H54 (cell line): ENCODE measurements around the gene B3GNT9.

Experiments
- DNase-seq: peaks from one replicate; pipeline ENCODE4 v3.0.0; 2011; ENCODE audit warnings: low spot score, mixed read lengths; ENCODE audit not compliant: insufficient read length
- FAIRE-seq: peaks from 3 replicates; lab custom pipeline; 2011; peaks lifted over from hg19 to GRCh38; lab: Jason Lieb, UNC
- POLR2A ChIP-seq: IDR thresholded peaks from 2 replicates; pipeline ENCODE4 v1.6.1; 2011; ENCODE audit warnings: low read depth, mild to moderate bottlenecking, low read length

Gene B3GNT9

DNA sequence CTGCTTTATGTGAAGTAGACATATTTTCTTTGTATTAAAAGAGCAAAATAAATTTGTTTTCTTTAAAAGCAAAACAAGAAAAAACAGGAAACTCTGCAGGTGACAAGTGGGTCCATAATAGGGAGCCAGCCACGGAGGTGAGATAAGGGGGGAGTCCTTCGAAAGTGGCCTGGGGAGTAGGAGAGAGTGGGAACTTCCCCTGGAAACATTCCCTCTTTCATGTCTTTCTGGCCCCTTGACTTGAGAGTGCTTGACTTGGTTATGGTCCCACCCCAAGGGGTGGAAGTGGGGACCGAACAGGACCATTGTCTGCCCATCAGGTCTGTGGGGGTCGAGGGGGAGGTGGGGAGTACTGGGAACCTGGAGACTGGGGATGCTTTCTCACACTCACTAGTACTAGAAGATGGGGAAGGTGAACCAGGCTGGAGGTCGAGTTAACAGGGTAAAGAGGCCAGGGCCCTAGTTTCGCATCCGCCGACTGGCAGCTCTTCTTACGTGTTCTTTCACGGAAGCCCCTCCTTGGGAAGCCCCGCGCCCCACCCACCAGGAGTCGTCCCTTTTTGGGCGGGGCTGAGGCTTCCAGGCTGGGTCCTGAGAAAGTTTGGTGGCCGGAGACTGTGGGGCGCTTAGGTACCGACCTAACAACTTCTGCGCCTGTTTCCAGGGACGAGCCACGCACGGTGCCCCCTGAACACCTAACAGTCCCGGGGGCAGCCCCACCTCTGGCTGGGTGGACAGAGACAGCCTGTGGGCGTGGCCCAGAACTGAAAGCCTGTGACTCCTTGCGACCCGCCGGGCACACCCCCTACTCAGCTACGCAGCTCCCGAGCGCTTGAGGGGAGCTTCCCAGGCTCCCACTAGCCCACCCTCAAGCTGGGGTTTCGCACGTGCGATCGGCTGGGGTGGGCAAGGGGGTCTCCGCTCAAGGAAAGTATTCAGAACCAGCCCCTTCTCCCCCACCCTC lies 8.1 kb upstream of the B3GNT9 start:
- DNase-seq (no peak), FAIRE-seq (no peak)
- TF ChIP-seq POLR2A = no peak

DNA sequence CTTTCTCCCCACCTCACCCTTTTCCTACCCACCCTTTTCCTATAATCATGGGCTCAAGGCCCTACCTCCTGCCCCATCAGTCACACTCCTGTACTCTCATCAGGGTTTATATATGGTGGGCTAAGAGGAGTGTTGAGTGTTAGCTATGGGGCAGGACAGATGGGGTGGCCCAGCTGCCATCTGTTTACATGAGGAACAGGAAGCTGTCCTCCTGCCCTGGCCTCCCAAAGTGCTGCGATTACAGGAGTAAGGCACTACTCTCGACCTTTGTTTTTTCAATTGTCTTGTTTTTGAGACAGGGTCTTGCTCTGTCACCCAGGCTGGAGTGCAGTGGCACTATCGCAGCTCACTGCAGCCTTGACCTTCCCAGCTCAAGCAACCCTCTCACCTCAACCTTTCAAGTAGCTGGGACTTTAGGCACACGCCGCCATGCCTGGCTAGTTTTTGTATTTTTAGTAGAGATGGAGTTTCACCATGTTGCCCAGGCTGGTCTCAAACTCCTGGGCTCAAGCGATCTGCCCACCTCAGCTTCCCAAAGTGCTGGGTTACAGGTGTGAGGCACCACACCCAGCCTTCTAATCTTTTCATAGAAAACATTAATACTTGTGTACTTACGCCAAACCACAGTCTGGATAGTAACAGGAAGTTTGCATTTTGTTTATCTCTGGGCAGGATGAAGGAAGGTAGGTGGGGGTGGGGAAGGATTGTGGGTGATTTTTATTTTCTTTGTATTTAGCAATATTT lies 7.3 kb upstream of the B3GNT9 start:
- no peak for TF ChIP-seq POLR2A
- DNase-seq (no peak), FAIRE-seq (no peak)

DNA sequence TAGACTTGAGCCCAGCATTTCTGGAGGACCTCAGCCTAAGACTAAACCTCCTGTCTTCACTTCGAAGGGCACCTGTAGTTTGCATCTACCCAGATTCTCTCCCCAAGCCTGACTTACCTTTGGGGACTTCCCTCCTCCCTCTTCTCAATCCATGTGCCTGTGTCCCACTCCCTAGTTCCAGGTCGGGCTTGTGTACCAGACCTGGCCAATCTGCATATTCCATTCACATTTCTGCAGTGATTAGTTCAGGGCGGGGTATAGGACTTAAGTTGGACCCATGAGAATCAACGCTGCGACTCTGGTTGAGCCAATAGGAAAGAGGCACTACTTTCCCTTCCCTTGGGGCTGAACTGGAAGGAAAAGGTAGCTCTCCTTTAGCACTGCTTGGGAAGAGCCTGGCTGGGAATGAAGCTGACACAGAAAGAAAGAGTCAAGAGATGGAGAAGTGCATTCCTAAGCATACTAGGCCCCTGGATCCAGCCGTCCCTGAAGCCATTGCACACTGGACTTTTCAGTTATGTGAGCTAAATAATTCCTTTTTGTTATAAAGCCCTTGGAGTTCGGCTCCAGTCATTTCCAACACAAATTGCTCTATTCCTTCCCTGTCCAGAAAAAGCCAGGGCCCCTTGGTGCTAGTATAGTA lies 6.4 kb upstream of the B3GNT9 start:
- FAIRE-seq (no peak), DNase-seq (no peak)
- TF ChIP-seq POLR2A = no peak

DNA sequence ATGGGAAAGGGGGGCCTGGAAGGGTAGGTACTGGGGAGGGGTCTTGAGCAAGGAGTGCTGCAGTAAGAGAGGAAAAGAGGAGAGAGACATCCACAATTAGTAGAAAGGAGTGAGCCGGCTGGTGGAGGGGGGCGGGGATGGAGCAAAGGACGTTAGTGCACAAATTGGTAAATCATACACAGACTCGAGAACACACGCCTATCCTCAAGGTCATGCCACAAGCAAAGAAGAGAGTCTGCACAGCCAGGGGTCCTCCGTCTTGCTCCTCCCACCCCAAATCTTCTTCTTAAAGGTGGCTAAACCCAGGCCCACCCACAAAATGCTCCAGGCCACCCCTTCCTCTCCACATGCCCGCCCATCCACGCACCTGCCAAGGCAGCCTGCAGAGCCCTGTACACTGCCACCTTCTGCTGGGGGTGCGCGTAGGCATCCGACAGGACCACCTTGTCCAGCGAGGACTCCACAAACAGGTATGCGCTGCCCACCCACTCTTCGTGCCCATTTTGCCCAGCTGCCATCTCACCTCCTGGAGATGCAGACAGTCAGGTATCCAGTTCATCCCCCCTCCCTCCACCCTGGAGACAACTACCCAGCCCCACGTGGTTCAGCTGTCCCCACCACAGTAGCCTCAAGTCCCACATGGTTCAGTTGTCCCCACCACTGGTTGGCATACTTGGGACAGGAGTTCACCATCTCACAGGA lies 5.5 kb upstream of the B3GNT9 start:
- no peak for TF ChIP-seq POLR2A
- FAIRE-seq (no peak), DNase-seq (no peak)

DNA sequence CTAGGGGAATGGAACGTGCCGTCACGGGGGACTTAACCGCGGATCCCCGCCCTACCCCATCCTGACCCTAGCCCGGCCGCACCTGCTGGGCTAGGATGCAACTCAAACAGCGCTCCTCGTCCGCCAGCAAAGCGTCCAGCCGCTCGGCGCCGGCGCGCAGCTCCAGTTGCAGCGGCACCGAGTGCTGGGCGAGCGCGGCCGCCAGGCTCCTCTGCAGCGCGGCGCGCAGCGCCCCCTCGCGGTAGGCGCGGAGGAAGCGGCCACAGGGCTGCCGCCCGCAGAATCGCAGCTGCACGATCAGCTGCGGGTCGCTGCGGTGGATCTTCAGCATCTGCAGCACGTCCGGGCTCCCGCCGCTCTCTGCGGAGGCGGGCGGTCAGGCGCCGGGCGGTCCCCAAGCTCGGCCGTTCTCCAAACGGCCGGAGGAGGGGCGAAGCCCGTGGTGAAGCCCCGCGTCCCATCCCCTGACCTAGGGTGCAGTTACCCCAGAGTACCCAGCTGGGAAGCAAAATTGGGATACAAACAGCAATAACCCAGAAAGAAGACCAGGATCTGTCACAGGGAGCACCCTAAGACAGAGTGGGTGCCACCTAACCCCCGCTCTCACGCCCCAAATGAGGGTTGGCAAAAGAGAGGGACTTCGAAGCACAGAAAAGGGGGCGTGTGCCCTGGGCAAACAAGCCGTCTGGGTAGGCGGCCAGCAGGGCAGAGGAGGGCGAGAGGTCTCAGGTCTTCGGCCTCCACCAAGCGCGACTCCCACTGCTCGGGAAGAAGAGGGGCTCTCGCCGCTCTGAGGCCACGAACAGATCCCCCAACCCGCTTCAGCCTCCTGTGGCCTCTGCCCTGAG lies 4.7 kb upstream of the B3GNT9 start:
- no peak for FAIRE-seq
- DNase-seq = peak; percentile 87
- no peak for TF ChIP-seq POLR2A

DNA sequence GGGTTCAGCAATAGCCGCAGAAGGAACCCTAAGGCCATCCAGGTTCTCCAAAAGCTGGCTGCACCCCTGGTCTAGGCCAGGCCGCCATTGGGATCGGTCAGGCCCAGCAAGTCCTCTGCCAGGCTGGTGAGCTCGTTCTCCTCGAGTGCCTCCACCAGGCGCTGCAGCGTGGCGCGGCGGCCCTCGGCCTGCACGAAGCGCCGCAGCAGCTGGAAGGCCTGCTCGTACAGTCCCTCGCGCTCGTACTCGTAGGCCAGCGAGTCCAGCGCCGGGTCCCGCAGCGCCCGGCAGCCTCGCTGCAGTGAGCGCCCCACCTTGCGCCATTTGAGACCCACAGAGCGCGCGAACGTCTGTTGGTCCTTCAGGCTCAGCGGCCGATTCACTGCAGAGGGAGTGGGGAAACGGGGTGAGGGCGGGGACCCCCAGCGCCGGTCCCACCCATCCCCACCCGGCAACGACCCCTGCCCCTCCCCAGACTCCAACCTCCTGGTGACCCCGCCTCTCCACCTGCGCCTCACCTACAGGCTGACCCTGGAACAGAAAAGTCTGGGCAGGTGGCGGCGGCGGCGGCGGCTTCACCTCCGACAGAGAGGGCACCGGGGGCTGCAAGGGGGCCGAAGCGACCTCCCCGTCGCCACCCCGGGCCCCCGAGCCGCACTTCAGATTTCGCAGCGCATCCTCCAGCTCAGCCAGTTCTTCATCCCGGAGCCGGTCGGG lies 3.9 kb upstream of the B3GNT9 start:
- FAIRE-seq = no peak

DNA sequence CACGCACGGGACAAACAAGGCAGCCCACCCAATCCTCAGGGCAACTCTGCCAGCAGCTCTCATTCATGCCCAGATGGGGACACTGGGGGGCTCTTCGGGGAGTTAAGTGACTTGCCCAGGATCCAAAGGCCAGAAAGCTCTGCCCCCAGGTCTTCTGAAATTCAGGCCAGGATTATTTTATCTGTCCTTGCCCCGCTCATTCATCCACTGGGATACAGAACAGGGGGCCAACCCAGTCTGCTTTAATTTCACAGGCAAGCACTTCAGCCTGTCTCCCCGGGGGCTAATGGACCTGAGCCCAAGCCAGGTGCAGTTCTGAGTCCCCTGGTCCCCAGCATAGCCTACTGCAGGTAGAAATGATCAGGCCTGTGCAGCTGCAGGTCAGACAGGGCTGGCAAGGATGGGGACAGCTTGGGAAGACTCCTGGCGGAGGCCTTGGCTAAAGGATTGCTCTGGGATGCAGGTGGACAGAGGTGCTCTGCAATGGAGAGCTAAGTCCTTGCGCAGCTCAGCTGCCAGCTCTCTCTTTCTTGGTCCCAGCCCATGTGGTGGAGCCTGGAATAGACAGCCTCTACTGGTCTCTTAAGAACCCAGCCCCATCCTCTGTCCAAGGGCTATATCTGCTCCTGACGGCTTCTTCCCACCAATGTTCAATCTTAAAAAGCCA lies 766 bp upstream of the B3GNT9 start:
- DNase-seq (no peak), FAIRE-seq (no peak)
- TF ChIP-seq POLR2A = no peak

More for the DNA sequence above, 3.9 kb upstream of the B3GNT9 start:
- no peak for DNase-seq
- no peak for TF ChIP-seq POLR2A

DNA sequence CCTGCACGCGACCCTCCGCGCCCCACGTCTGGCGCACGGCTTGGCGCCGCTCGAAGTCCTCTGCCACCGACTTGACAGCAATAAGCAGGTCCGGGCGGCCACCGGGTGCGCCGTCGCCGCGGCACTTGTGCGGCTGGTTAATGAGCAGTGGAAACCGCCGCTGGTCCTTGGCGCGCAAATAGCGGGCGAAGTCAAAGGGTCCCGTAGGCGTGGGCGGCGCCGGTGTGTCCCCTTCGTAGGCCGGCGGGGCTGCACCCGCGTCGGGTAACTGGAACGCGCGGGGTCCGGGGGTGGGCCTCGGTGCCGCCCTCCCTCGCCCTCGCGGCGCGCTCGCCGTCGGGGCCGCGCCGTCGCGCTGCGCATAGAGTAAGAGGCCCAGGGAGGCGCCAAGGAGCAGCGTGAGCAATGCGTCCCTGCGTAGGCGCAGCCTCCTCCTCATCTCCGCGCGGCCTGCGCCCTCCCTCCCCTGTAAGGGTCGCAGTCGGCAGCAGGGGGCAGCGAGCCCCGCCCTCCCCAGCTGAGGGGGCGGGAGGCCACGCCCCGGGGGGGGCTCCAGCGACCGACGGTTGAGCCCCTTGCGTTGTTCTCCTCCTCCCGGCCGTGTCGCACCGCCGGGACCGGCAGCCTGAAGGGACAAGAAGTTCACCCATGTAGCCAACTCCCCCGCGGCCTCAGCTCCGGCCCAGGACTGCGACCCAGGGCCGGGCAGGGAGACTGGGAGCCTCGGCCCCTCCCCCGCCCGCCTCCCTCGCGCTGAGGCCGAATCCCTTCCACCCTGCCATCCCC lies 558 bp downstream of the B3GNT9 start:
- FAIRE-seq (no peak), DNase-seq (peak; percentile 71)
- TF ChIP-seq POLR2A = no peak; the same call in 1 of the 2 replicates

DNA sequence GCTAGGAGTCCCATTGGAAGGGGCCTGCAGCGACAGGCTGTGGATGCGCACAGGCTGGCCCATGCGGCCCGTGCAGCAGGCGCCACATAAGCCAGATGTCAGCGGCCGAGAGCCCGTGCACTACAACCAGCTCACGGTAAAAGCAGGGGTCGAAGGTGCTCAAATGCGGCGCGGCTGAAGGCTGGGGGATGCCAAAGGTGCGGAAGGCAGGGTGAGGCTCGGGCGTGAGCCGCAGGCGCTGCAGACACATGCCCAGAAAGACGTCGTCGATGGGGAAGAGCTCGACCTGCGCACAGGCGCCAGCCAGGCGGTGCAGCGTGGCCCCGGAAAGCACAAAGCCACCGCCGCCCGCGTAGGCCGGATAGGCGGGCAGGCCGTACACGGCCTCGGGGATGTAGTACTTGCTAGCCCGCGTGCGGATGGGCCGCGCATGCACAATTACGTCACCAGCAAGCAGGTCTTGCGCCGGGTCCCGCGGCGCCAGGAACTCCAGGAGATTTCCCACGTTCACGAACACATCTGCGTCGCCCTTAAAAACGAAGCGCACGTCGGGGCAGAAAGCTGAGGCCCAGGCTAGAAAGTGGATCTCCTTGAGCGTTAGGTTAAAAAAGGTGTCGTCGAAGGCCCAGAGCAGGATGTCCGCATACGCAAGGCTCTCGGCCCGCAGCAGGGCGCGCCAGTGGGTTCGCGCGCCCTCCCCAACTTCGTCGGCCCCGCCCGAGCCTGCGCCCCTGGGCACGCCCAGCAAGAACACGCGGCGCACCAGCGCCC lies 1.3 kb downstream of the B3GNT9 start:
- TF ChIP-seq POLR2A = no peak
- FAIRE-seq (no peak), DNase-seq (no peak)

DNA sequence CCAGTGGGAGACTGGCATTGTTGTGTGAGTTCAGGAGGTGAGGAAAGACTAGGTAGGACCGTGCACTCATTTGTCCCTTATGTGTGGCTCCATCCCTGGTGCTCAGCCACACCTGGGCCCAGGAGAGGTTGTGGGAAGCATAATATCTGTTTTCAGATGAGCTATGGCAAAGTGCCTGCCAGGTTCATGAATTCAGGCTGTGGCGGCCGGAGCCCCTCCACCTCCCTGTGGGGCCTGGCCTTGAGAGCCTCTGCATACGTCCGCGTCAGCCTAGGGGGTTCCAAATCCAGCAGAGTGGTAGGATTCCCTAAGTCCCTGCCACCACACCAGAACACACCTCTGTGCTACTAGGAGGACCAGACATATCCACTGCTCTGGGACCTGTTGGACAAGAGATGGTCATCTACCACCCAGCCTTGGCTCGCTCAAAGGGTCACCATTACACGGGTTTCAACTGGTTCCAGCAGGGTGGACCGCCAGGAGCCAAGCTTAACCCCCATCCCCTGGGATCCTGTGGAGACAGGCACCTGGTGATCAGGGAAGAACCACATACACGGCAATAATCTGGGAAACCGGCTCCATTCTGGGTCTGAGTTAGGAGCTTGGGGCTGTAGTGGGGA lies 2.0 kb downstream of the B3GNT9 start:
- no peak for TF ChIP-seq POLR2A
- no peak for DNase-seq
- no peak for FAIRE-seq
